Stimulated activated CD8-positive, alpha-beta memory T cell treated with anti-CD3 and anti-CD28 coated beads, Interleukin-12 subunit alpha, Interleukin-12 subunit beta, amount 100 ng/mL, for 4 hours (primary cell): ENCODE results near the gene IFT27.

Experiments
- DNase-seq: peaks from one replicate; pipeline ENCODE4 v3.0.0-alpha.2; 2020; ENCODE audit warnings: low read depth

IFT27 gene

DNA sequence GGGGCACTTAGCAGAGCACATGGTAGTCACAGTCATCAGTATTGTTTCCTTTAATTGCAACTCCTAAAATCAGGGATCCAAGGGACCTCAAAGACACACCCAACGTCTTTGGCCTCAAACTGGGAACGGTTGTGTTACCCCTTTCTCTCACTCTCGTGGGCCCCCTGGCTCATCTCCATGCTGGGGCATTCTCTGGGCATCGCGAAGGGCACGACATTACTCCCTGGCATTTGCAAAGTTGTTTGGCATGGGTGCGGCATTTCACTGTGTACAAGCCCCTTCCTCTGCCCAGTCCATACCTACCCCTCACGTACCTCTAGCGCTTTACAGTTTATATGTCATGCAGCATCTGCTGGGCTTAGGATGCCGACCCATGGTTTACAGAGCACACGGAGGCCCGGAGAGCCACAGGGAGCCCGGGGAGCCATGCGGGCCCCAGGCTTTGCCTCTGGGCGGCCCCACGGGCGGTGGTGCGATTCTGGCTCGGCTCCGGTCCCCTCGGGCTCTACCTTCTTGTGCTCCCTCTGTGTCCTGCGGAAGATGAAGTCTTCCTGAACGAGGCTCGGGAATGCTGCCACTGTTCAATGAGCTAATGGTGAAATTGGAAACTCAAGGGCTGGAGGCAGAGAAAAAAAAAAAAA lies 50.4 kb downstream of the IFT27 start:
- no peak for DNase-seq

GRCh38 chr22:36724836-36725235 lies 51.1 kb downstream of the IFT27 start:
- DNase-seq = no peak

DNA sequence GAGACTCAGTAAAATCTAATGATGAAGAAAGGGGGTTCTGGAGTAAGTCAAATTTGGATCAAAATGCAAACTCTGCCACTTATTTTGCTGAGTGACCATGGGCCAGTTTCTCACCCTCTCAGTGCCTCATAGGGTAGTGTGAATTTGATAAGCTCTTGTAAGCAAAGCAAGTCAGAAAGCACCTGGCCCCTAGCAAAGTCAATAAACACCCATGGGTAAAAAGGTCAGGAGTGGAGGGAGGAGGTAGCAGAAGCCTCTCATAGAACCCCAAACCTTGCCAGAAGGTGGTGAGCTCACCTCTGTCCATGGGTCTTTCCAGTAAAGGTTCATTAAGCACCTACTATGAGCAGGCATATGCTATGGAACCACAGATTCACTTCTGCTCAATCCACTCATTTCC lies 53.9 kb downstream of the IFT27 start:
- DNase-seq = no peak

DNA sequence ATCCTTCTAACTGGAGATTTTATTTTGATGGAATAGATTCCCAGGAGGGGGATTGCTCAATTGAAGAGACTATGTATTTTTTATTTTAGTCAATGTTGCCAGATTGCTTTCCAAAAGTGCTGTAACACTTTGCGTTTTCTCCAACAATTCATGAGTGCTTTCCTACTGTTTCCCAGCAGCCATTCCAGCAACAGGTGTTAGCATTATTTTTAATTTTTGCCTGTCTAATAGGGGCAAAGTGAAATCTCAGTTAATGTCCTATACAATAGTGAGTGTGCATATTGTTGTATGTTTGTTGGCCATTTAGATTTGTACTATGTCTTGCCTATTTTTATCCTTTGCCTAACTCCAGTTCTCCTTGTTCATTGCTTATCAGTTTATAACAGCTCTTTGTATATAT lies 60.3 kb downstream of the IFT27 start:
- DNase-seq = no peak

DNA sequence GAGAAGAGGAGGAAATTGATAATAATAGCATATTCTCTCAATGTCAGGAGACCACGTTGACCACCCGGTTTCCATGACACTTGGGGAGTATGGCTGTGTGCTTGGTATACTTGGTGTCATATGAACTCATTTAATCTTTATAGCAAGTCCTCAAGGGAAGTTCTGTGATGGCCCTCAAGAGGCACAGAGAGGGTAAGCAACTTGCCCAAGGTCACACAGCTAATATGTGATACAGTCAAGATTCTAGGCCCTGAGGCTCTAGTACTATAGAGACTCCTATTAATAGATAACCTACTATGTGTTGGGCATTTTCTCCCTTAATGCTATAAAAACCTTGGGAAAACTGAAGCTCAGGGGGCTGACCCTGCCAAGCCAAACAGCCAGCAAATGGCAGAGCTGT lies 61.8 kb downstream of the IFT27 start:
- DNase-seq = no peak

GRCh38 chr22:36713436-36713835 lies 62.5 kb downstream of the IFT27 start:
- no peak for DNase-seq
